ENCODE results near the gene NEURL1.
"Not testable (repeated sequence)": the region's sequence is repeated elsewhere in the genome, so short reads cannot be mapped to it uniquely, and the experiment has no call there.

DNA sequence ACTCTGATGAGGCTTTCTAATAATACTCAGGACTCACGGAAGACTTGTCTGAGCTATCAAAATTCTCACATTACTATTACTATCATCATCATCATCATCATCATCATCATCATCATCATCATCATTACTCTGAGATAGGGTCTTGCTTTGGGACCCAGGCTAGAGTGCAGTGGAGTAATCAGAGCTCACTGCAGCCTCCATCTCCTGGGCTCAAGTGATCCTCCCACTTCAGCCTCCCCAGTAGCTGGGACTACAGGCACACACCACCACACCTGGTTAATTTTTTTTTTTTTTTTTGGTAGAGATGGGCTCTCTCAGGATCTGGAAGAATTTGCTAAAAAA lies 112.6 kb downstream of the NEURL1 start:
- not testable (repeated sequence) for TF ChIP-seq ZNF274 (IDR thresholded peaks at IDR 0.05; ENCODE audit: low read depth, low read length); SUZ12 (IDR thresholded peaks at IDR 0.05; ENCODE audit: extremely low read depth, insufficient read depth, insufficient read length)
